ENCODE data around the gene VGLL4.
"Not testable (repeated sequence)": the region's sequence is repeated elsewhere in the genome, so short reads cannot be mapped to it uniquely, and the experiment has no call there.

VGLL4 gene

DNA sequence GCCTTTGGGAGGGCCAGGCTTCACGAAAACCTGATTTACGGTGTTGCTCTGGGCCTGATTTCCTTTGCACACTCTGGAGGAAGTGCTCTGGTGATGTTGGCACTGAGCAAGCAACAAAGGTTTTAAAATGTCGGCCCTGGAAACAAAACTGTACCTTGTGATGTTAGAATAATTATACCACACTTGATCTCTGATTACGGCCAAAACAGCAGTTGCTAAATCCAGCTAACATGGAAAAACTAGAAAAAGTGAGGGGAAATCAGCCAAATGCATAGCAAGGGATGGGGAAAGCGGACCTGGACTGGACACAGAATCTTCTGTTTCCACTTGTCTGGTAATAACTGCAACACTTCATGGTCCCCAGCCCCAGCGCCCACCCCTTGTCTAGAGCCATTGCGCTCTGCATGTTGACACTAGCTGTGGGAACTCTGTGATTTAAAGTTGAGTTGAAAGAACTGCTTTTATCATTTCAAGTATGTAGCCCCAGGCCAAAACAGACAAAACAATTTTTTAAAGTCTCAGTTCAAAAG lies 120.1 kb downstream of the VGLL4 start:
- no peak for DNase-seq

DNA sequence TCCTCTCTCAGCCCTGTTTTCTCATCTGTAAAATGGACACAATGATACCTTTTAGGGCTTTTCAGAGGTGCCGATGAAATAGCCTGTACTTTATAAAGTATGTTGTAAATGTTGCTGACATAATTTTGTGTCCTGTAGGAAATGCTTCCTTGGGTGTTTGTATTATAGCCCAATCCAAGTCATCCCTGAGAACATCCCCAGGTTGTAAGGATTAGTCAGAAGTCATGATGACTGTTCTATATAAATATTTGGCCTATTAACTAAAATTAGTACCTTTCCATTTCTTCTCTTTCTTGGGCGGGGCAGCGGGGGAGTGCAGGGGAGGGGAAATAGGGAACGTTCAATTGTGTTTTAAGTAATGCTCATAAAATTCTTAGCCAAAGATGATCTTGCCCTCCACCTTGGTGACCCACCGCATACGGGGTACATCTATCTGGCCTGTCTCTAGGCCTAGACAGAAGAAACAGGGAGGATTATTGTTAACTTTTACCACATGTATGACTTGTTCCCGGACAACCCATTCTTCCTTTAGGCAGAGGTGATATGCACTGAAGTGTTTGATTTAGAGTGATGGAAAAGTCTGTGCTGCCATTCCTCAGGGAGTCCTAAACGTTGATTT lies 120.7 kb downstream of the VGLL4 start:
- DNase-seq = no peak

DNA sequence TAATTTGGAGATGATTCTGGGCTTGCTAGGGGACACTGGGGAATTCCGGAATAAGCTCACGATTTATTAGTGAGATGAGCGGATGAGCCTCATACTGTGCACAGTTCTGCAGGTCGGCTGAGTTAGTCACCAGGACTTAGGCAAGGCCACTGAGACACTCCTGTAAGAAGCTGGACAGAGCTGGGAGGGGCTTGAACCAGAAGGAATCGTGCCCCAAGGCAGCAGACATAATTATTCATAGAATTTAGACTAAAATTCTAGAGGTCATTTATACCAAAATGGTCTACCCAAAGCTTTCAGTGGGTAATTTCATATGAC lies 121.4 kb downstream of the VGLL4 start:
- DNase-seq = no peak

DNA sequence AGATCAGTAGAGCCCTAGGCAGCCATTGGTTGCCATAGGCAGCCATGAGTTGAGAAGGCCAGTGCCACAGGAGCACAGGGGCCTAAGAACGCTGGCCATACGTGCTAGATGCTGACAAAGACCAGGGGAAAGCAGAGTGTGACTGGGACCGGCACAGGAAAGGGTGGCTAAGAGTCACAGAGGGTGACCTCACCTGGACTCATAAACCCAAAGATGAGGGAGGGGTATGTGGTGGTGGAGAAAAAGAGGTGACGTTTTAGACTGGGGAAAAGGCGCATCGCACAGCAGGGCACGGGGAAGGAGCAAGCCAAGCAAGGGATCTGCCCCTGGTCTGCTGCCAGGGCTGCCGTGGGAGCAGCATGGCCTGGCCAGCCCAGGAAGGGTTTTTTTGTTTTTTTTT lies 122.5 kb downstream of the VGLL4 start:
- no peak for DNase-seq

DNA sequence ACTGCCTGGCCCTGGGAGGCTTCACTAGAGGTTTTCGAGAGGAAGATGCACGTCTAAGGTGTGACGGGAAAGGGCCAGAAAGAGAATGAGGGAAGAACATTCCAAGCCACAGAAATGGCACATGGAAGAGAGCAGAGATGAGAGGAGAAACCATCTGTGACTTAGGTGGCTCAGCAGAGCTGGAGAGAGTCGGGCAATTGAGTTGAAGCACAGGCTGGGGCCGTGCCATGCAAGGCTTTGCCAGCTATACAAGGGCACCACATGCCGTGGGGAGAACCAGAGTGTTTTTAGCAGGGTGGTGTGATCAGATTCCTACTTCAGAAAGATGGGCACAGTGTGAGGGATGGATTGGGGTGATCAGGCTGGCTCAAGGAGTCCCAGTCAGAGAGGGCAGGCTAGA lies 126.1 kb downstream of the VGLL4 start:
- no peak for DNase-seq

DNA sequence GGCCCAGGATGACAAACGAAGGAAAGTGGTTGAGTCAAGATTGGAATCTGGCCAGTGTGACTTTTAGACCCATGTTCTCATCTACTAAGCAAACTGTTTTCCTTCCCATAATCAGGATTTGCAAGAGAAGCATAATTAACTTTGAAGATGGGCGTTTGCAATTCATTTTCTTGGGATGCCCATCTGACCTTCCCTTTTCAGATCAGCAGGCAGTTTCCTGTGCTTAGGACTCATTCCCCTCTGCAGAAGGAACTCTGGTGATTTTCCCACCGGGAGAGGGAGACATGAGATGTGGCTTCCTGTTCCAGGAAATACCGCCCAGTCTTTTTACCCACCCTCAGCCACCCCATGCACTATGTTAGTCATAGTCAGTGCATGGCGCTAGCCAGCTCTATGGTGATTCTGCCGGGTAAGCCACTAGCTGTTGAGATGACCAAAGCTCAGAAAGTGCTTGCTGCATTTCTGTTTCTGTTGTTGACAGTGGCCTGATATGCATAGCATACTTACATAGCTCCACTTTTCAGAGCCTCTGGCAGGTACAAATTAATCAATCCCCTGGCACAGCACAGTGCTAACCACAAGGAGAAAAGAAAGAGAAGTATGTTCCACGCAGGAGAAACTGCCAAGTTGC lies 129.4 kb downstream of the VGLL4 start:
- DNase-seq = peak; percentile 78 to 85 (median 83)

DNA sequence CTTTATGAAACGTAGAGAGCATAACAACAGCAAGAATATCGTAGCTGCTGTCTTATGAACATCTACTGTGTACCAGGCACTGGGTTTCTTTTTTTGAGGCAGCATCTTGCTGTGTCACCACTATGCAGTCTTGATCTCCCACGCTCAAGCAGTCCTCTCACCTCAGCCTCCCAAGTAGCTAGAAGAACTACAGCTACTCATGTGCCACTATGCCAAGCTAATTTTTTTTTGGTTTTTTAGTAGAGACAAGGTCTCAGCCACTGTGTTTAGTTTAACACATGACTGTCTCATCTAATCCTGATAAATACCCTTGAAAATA lies 129.9 kb downstream of the VGLL4 start:
- no peak for DNase-seq

DNA sequence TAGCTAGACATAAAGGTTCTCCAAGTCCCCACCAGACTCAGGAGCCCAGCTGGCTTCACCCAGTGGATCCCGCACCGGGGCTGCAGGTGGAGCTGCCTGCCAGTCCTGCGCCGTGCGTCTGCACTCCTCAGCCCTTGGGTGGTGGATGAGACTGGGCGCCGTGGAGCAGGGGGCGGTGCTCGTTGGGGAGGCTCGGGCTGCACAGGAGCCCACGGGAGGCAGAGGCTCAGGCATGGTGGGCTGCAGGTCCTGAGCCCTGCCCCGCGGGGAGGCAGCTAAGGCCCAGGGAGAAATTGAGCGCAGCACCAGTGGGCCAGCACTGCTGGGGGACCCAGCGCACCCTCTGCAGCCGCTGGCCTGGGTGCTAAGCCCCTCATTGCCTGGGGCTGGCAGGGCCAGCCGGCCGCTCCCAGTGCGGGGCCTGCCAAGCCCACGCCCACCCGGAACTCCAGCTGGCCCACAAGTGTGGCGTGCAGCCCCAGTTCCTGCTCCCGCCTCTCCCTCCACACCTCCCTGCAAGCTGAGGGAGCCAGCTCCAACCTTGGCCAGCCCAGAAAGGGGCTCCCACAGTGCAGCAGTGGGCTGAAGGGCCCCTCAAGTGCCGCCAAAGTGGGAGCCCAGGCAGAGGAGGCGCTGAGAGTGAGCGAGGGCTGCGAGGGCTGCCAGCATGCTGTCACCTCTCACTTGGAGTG lies 130.4 kb downstream of the VGLL4 start:
- not testable (repeated sequence) for DNase-seq

DNA sequence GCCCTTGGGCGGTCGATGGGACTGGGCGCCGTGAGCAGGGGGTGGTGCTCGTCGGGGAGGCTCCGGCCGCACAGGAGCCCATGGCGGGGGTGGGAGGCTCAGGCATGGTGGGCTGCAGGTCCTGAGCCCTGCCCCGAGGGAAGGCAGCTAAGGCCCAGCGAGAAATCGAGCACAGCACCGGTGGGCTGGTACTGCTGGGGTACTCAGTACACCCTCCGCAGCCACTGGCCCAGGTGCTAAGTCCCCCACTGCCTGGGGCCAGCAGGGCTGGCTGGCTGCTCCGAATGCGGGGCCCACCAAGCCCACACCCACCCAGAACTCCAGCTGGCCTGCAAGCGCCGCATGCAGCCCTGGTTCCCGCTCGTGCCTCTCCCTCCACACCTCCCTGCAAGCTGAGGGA lies 132.1 kb downstream of the VGLL4 start:
- DNase-seq = not testable (repeated sequence)

DNA sequence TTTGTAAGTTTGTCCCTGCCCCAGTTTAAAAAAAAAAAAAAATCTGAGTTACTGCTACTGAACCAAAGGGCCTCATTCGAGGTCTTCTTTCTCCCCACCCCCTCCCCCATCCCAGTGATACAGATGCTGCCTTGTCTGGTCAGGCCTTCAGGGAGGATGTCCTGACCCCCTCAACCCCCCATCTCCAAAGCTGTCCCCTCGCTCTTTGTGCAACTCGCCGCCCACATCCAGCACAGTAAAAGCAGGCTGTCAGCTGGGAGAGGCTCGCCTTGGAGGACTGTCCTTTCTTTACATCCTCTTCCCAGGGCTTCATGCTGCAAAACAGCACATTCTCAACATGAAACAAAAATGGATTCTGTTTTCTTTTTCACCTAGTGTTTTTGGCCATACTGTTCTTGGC lies 133.4 kb downstream of the VGLL4 start:
- no peak for DNase-seq

DNA sequence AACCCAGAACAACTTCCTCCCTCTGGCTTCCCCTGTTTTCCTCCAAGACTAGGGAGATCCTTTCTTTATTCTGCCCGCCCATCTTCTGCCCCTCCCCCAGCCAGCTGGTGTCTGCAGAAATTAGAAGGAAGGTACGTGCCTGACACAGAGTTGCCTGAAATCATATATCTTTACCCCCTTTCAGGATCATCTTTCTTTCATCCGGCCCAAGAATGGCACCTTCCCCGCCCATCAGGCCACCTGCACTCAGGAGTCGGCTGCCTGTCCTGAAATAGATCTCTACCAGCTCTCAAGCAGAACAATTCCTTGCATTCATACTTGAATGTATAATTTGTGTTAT lies 133.7 kb downstream of the VGLL4 start:
- DNase-seq = no peak

DNA sequence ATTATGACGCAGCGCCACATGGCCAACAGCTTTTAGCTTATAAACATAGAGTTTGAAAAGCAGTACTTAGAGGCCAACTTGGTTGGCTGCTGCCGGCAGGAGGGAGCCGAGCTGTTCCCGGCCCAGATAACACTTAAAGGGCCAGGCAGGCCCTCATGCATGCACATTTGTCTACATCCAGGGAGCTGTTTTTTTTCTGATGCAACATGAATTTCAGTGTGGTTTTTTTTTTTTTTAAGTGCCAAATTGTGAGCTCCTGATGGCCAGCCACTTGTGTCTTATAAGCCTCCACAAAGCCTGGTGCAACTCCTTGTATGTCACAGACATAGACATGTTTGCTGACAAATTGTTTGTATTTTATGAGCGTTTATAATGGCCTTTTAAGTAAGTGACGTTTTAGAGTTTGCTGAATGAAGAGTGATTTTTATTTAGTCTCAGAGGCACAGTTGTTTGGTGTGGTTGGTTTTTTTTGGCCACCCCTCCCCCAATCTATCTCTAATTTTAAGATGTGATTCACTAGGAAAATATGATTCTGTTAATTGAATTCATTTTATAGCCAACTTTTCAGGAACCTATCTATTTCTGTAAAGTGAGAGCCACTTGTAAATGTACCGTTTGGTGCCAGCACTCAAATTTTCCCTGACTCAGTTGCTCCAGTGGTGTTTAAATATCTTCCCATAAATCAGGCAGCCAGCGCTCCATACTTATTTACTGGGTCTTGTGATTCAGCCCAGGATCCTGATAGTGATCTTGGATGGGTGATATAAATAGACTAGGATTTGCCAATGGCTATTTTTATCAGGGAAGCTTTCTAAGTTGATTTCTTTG lies 134.3 kb downstream of the VGLL4 start:
- no peak for DNase-seq

DNA sequence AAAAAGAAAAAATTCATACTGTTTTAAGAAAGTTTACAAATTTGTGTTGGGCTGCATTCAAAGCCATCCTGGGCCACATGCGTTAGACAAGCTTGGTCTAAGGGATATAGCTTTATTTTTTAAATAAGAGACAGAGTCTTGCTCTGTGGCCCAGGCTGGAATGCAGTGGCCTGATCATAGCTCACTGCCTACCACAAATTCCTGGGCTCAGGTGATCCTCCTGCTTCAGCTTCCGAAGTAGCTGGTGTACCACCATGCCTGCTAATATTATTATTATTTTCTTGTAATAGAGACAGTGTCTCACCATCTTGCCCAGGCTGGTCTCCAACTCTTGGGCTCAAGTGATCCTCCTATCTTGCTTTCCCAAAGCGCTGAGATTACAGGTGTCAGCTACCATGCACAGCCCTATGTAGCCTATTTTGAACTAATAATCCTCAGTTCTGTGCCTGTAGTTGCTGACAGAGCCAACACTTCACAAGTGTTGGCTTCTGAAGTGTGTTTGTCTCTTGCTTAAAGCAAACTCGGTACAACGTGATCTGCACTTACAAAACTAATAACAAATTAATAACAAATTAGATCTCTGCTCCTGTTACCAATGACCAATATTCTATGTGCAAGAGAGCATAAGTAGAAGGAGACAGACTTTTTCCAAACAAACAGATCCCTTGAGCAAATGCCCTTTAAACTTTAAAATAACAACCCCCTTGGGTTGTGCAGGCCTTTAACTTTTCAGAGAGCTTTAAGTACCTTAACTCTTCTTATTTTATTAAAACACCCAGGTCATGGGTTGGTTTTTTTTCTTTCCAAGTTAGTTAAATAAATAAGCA lies 135.2 kb downstream of the VGLL4 start:
- DNase-seq = no peak

DNA sequence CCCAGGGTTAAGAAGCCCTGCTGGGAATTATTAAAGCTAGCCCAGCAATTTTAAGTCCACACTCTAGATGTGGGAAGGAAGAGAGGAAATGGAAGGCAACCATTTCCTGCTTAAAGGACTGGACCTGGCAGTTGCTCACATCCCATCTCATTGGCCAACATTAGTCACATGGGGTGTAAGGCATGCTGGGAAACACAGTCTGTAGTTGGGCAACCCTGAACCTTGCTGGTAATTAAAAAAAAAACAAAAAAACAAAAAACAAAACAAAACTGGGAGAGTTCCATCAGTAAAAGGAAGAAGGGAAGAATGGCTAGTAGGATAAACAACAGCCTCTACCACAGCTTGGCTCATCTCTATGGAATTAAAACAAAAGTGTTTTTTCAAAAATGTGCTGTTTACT lies 136.0 kb downstream of the VGLL4 start:
- no peak for DNase-seq
